Measurements from ENCODE around the gene GRID2IP. TPM values are rescaled to one million over a fixed set of nuclear protein-coding genes. Genes with fewer than 3 reads are reported as not detected.
A peak's percentile ranks its signal among the peaks of the same experiment; 100 is the strongest.

GRID2IP gene
- total and polyA plus RNA-seq, 10 of the 15 experiments (the other 5 are each of a cell fraction or from before 2014, with no cell fraction given), result not detected

DNA sequence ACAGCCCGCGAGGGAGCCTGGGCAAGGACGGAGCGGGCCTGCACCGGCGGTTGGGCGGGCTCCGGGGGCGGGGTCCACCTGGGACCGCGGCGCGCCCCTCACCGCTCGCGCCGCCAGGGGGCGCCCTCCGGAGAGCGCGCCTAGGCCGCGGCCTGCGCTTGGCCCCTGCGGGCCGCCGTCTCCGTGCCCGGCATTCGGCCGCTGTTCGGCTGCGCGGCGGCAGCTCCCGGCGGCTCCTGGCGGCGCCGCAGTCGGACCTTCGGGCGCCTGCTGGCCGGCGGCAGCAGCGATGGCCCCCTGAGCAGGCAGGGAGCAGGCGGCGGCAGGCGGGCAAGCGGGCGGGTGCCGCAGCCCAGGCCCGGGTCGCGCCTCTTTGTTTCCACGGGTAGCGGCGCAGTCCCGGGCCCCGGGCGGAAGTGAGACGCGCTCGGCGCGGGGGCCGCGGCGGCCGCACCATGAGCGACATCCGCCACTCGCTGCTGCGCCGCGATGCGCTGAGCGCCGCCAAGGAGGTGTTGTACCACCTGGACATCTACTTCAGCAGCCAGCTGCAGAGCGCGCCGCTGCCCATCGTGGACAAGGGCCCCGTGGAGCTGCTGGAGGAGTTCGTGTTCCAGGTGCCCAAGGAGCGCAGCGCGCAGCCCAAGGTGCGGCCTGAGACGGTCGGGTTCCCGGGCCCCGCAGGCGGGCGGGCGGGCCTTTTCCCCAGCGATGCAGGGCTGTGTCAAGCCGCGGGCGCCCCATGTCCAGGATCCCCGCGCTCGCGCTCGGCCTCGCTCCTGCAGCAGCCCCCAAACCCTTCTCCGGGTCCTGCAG lies 38.8 kb upstream of the GRID2IP start, which contains the start of gene INTS15 (continued):
- TF ChIP-seq, protein P1, sequence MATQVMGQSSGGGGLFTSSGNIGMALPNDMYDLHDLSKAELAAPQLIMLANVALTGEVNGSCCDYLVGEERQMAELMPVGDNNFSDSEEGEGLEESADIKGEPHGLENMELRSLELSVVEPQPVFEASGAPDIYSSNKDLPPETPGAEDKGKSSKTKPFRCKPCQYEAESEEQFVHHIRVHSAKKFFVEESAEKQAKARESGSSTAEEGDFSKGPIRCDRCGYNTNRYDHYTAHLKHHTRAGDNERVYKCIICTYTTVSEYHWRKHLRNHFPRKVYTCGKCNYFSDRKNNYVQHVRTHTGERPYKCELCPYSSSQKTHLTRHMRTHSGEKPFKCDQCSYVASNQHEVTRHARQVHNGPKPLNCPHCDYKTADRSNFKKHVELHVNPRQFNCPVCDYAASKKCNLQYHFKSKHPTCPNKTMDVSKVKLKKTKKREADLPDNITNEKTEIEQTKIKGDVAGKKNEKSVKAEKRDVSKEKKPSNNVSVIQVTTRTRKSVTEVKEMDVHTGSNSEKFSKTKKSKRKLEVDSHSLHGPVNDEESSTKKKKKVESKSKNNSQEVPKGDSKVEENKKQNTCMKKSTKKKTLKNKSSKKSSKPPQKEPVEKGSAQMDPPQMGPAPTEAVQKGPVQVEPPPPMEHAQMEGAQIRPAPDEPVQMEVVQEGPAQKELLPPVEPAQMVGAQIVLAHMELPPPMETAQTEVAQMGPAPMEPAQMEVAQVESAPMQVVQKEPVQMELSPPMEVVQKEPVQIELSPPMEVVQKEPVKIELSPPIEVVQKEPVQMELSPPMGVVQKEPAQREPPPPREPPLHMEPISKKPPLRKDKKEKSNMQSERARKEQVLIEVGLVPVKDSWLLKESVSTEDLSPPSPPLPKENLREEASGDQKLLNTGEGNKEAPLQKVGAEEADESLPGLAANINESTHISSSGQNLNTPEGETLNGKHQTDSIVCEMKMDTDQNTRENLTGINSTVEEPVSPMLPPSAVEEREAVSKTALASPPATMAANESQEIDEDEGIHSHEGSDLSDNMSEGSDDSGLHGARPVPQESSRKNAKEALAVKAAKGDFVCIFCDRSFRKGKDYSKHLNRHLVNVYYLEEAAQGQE (IDR thresholded peaks at IDR 0.05; ENCODE audit: low read depth, low read length), result 0 out of 2 replicates have a peak, but pooled peaks have one; percentile 24
- TF ChIP-seq, protein P2, sequence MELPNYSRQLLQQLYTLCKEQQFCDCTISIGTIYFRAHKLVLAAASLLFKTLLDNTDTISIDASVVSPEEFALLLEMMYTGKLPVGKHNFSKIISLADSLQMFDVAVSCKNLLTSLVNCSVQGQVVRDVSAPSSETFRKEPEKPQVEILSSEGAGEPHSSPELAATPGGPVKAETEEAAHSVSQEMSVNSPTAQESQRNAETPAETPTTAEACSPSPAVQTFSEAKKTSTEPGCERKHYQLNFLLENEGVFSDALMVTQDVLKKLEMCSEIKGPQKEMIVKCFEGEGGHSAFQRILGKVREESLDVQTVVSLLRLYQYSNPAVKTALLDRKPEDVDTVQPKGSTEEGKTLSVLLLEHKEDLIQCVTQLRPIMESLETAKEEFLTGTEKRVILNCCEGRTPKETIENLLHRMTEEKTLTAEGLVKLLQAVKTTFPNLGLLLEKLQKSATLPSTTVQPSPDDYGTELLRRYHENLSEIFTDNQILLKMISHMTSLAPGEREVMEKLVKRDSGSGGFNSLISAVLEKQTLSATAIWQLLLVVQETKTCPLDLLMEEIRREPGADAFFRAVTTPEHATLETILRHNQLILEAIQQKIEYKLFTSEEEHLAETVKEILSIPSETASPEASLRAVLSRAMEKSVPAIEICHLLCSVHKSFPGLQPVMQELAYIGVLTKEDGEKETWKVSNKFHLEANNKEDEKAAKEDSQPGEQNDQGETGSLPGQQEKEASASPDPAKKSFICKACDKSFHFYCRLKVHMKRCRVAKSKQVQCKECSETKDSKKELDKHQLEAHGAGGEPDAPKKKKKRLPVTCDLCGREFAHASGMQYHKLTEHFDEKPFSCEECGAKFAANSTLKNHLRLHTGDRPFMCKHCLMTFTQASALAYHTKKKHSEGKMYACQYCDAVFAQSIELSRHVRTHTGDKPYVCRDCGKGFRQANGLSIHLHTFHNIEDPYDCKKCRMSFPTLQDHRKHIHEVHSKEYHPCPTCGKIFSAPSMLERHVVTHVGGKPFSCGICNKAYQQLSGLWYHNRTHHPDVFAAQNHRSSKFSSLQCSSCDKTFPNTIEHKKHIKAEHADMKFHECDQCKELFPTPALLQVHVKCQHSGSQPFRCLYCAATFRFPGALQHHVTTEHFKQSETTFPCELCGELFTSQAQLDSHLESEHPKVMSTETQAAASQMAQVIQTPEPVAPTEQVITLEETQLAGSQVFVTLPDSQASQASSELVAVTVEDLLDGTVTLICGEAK (IDR thresholded peaks at IDR 0.05; ENCODE audit: borderline replicate concordance), result no peak
- TF ChIP-seq NR2F1 (conservative IDR thresholded peaks at IDR 0.05) (peak; percentile 87; the same call in 1 of the 2 replicates), SMC3 (IDR thresholded peaks at IDR 0.05; ENCODE audit: borderline replicate concordance, low read length) (peak; percentile 49; the same call in 1 of the 2 replicates), SP1 (IDR thresholded peaks at IDR 0.05; ENCODE audit: low read depth, low read length) (peak; percentile 59), WRNIP1 (IDR thresholded peaks at IDR 0.05; ENCODE audit: borderline replicate concordance, low read depth, low read length) (no peak), STAT1 (conservative IDR thresholded peaks at IDR 0.05) (no peak), YY1 (IDR thresholded peaks at IDR 0.05; ENCODE audit: low read depth, low read length) (peak; percentile 87), CHD1 (IDR thresholded peaks at IDR 0.05; ENCODE audit: low read depth, low read length) (no peak), YBX1 (IDR thresholded peaks at IDR 0.05) (no peak), CBX3 (IDR thresholded peaks at IDR 0.05; ENCODE audit: borderline replicate concordance, low read depth) (no peak), CBX5 (IDR thresholded peaks at IDR 0.05; ENCODE audit: low read depth) (no peak), MXI1 (IDR thresholded peaks at IDR 0.05; ENCODE audit: low read depth, low read length) (peak; percentile 70), NBN (IDR thresholded peaks at IDR 0.05) (no peak), KDM1A (IDR thresholded peaks at IDR 0.05; ENCODE audit: borderline replicate concordance) (no peak), RBBP5 (conservative IDR thresholded peaks at IDR 0.05) (no peak), FOS (IDR thresholded peaks at IDR 0.05; ENCODE audit: borderline replicate concordance, extremely low read depth, insufficient read length) (no peak), SIX5 (IDR thresholded peaks at IDR 0.05; ENCODE audit: low read depth, low read length, severe bottlenecking) (no peak), EED (IDR thresholded peaks at IDR 0.05; ENCODE audit: low read depth) (no peak), SUZ12 (IDR thresholded peaks at IDR 0.05; ENCODE audit: unreplicated experiment) (no peak), ASH2L (IDR thresholded peaks at IDR 0.05; ENCODE audit: borderline replicate concordance, low read depth) (no peak), CREM (IDR thresholded peaks at IDR 0.05; ENCODE audit: low read depth) (no peak), SMAD1 (IDR thresholded peaks at IDR 0.05; ENCODE audit: low read depth, partially characterized antibody) (no peak)
- TF ChIP-seq, protein P3, sequence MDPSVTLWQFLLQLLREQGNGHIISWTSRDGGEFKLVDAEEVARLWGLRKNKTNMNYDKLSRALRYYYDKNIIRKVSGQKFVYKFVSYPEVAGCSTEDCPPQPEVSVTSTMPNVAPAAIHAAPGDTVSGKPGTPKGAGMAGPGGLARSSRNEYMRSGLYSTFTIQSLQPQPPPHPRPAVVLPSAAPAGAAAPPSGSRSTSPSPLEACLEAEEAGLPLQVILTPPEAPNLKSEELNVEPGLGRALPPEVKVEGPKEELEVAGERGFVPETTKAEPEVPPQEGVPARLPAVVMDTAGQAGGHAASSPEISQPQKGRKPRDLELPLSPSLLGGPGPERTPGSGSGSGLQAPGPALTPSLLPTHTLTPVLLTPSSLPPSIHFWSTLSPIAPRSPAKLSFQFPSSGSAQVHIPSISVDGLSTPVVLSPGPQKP (IDR thresholded peaks at IDR 0.05; ENCODE audit: low read depth, low read length), result no peak

Measured in GM12878 (cell line).